ENCODE results near the gene FRRS1L. TPM values are rescaled to one million over a fixed set of nuclear protein-coding genes. Genes with fewer than 3 reads are reported as not detected.

FRRS1L gene
- total and polyA plus RNA-seq, 2 of the 4 experiments (the other 2 are of a cell fraction), result under 0.01 to 0.05 TPM

DNA sequence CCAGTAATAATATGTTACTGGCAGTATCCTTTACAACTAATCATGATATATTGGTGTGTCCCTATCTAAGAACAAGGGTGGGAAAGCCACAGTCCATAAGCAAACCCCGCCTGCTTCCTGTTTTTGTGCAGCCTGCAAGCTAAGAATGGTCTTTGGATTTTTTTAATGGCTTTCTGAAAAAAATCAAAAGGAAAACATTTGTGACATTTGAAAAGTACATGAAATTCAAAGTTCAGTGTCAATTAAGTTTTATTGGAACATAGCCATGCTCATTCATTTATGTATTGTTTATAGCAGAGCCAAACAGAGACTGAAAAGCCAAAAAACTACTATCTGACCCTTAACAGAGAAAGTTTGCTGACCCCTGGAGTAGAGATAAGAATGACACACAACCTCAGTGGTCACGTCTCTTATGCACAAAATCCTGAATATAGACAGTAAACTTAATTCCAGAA, 34.5 kb downstream of the FRRS1L start:
- ATAC-seq (ENCODE audit: low read depth) (no peak), DNase-seq (no peak)
- Histone ChIP-seq H3K23ac (ENCODE audit: low read depth, low read length) (no peak overlapping the region), H4K5ac (ENCODE audit: low read depth, low read length) (no peak overlapping the region), H2BK5ac (ENCODE audit: low read depth, low read length, poor library complexity, severe bottlenecking) (no peak overlapping the region), H3K4me1 (ENCODE audit: control insufficient read depth, insufficient read depth, low read length) (no peaks in the 10 kb centered on the region), H3K9ac (ENCODE audit: low read depth, low read length) (no peak overlapping the region), H2BK15ac (ENCODE audit: low read depth, low read length) (no peak overlapping the region), H2AFZ (replicated peaks; ENCODE audit: low read length, poor library complexity) (no peak overlapping the region), H2AK9ac (replicated peaks; ENCODE audit: low read depth, low read length, poor library complexity) (no peak overlapping the region), H3K36me3 (ENCODE audit: control insufficient read depth, insufficient read depth, low read length) (no peaks in the 10 kb centered on the region), H3K18ac (ENCODE audit: low read depth, low read length) (no peak overlapping the region), H3K56ac (ENCODE audit: extremely low read depth, insufficient read depth, low read length) (no peak overlapping the region), H2AK5ac (ENCODE audit: low read depth, low read length) (no peak overlapping the region), H3K4ac (ENCODE audit: low read depth, low read length) (no peak overlapping the region), H3K9me1 (ENCODE audit: insufficient read depth, low read length) (no peaks in the 10 kb centered on the region), H4K20me1 (ENCODE audit: insufficient read depth, low read length) (no peaks in the 10 kb centered on the region), H3K27ac (ENCODE audit: insufficient read depth, low read length) (no peak overlapping the region), H3K27me3 (ENCODE audit: control insufficient read depth, insufficient read depth, low read length) (peaks cover 4% of the 10 kb centered on the region; the same call in 1 of the 2 replicates), H3K79me1 (ENCODE audit: low read depth in 1 of 2, low read length in 2 of 2) (no peaks in the 10 kb centered on the region), H3K14ac (replicated peaks; ENCODE audit: low read depth, low read length) (no peak overlapping the region), H2BK120ac (ENCODE audit: low read depth, low read length) (no peak overlapping the region), H2BK20ac (ENCODE audit: low read depth, low read length) (no peak overlapping the region), H4K91ac (ENCODE audit: insufficient read depth, low read depth, low read length) (no peak overlapping the region), H3K4me2 (ENCODE audit: low read depth, low read length) (no peak overlapping the region), H4K8ac (ENCODE audit: low read depth in 2 of 2, low read length in 2 of 2) (no peak overlapping the region), H3K9me3 (ENCODE audit: control insufficient read depth, insufficient read depth, low read length) (no peaks in the 10 kb centered on the region), H3K4me3 (ENCODE audit: insufficient read depth, low read depth, low read length) (no peak overlapping the region)
- dilution Hi-C loops (cut with HindIII; ENCODE audit: low sequenced_read_pairs, unreplicated experiment), result no loop called here
- intact Hi-C loops (cut with micrococcal nuclease), result no loop called here
- BruUV-seq (replicated peaks), result no TSS peak
- in situ Hi-C loops (cut with MboI; ENCODE audit: low sequenced_read_pairs), result no loop called here
- WGBS, 2 experiments (ENCODE audit: extremely low coverage in 2 of 2, insufficient read length in 1 of 2), result no CpG with 5 or more reads among the region's 2 CpGs
- no peak for TF ChIP-seq POLR2A (IDR thresholded peaks at IDR 0.05; ENCODE audit: low read depth, low read length)
- ChIA-PET CTCF (interaction anchor here (1.0 kb wide), 1 partner anchor 13 kb away, joined by 3 read pairs; no protein-coding TSS in a partner anchor), POLR2A (ENCODE audit: unreplicated experiment) (no interaction called here)

Measured in IMR-90 (cell line).